Gastrocnemius medialis (tissue), 4 donors: Measurements from ENCODE around the gene FBXO44. TPM values are rescaled to one million over a fixed set of nuclear protein-coding genes. Genes with fewer than 3 reads are reported as not detected.

ENCODE experiments used
- ATAC-seq, 2 donors: fragments of 150-250 bp; one replicate each; pipeline ENCODE4 v1.9.1; 2016
- DNase-seq, 2 donors: peaks; one replicate each; pipeline ENCODE4 v3.0.0-alpha.2; 2019
- H3K27ac ChIP-seq, 4 donors: fragments of 200-600 bp; sonication (generic); 1 replicate in 1 of 4; 2 replicates in 3 of 4; pipeline ENCODE4 v1.5.1; 2016 to 2018; ENCODE audit warnings: mild to moderate bottlenecking in 2 of 4, moderate library complexity in 1 of 4
- H3K27me3 ChIP-seq, 3 donors: fragments of 200-600 bp; sonication (generic) in 2 of 3; 1 replicate in 1 of 3; 2 replicates in 2 of 3; pipeline versions ENCODE4 v1.5.1 to v1.6.0; 2016 to 2019; ENCODE audit warnings: mild to moderate bottlenecking in 1 of 3, moderate library complexity in 1 of 3
- H3K36me3 ChIP-seq, 2 donors: fragments of 200-600 bp; sonication (generic) in 1 of 2; one replicate each; pipeline ENCODE4 v1.5.1; 2017 to 2018
- H3K4me1 ChIP-seq, 2 donors: fragments of 200-600 bp; sonication (generic) in 1 of 2; one replicate each; pipeline ENCODE4 v1.5.1; 2016 to 2017; ENCODE audit warnings: mild to moderate bottlenecking in 2 of 2
- H3K4me3 ChIP-seq, 4 donors: fragments of 200-600 bp; sonication (generic) in 3 of 4; 1 replicate in 1 of 4; 2 replicates in 3 of 4; pipeline ENCODE4 v1.5.1; 2016 to 2019; ENCODE audit warnings: mild to moderate bottlenecking in 2 of 4
- H3K9me3 ChIP-seq, 3 donors: fragments of 200-600 bp; sonication (generic) in 2 of 3; 1 replicate in 1 of 3; 2 replicates in 2 of 3; pipeline ENCODE4 v1.5.1; 2016 to 2019
- CTCF ChIP-seq, 5 experiments: fragments of 450-650 bp in 3 of 5; fragments of 200-600 bp in 2 of 5; sonication (generic) in 2 of 5; IDR thresholded peaks in 4 of 5; conservative IDR thresholded peaks in 1 of 5; 1 replicate in 4 of 5; 2 replicates in 1 of 5; pipeline ENCODE4 v1.5.1; 2016 to 2019; ENCODE audit warnings: antibody characterized with exemption in 5 of 5, mild to moderate bottlenecking in 3 of 5, moderate library complexity in 3 of 5
- POLR2A ChIP-seq, 2 donors: fragments of 450-650 bp; IDR thresholded peaks; one replicate each; pipeline ENCODE4 v1.6.1; 2017; ENCODE audit warnings: antibody characterized with exemption in 2 of 2, mild to moderate bottlenecking in 2 of 2, moderate library complexity in 2 of 2
- in situ Hi-C, 4 donors: fragments of 200-750 bp; cut with MboI; loops; one replicate each; pipeline versions ENCODE4 v1.15.0 to v1.8.0; 2017; ENCODE audit warnings: low sequenced_read_pairs in 4 of 4
- intact Hi-C: fragments of 100-400 bp; cut with DNase I; formaldehyde crosslinking; loops from one replicate; pipeline ENCODE4 v1.15.1; 2023; ENCODE audit warnings: low total_unique reads
- total RNA-seq, 4 donors: library from RNA; depleted of rRNA; stranded (reverse); fragments of >200 nt; gene quantifications; one replicate each; pipeline versions ENCODE4 v1.1.0 to v1.2.3, GENCODE V29; 2016

FBXO44 gene
- total RNA-seq, 4 donors from 2014 or later, result 1.7 to 9.4 (median 5.4) TPM

DNA sequence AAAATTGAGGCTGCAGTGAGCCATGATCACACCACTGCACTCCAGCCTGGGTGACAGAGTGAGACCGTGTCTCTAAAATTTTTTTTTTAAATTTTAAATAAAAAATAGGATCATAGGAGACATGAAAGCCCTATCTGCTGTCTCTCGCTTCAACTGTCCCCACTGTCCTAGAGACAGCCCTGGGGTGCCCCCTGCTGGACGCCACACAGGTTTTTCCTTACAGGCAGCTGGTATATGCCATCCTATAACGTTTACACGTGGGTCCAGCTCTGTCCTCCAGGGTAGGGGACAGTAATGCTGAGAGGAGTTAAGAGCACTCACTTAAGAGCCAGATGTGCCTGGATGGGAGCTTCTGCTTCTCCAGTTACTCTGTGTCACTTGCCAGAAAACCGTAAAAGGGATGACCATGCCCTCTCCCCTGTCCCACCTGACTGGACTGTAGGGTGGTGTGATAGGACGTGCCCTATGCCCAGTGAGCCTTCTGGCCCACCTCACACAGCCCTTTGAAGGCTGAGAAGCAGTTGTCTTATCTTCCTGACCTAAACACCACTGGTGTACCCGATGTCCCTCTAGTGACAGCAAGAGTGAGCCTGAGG lies 8.9 kb upstream of the FBXO44 start:
- TF ChIP-seq CTCF (IDR thresholded peaks at IDR 0.05 in 4 of 5, conservative IDR thresholded peaks at IDR 0.05 in 1 of 5) (peak; percentile 41 to 72 (median 60)), POLR2A (IDR thresholded peaks at IDR 0.05) (no peak)
- peaks cover 13 to 24% (median 18%) of the 10 kb centered on the region in 3 donors for H3K27me3 ChIP-seq
- no peaks in the 10 kb centered on the region for H3K36me3 ChIP-seq
- no peaks in the 10 kb centered on the region for H3K9me3 ChIP-seq
- intact Hi-C loops (no loop called here), in situ Hi-C loops (loop anchor here (10.0 to 25.0 kb wide), 6 partner anchors 308 to 611 kb away; partner anchors contain the start of gene MASP2 (in 1 of the 4))
- ATAC-seq, result peak in 1 of 2 donors; percentile 44
- no peak overlapping the region for H3K27ac ChIP-seq
- no peak overlapping the region for H3K4me3 ChIP-seq
- H3K4me1 ChIP-seq, result peaks cover 10 to 13% of the 10 kb centered on the region in 2 donors
- DNase-seq, result peak; percentile 25 to 64

GRCh38 chr1:11646317-11646716 lies 8.4 kb upstream of the FBXO44 start:
- intact Hi-C loops, result no loop called here

GRCh38 chr1:11647333-11647732 lies 7.3 kb upstream of the FBXO44 start:
- ATAC-seq (no peak), DNase-seq (no peak)
- no peaks in the 10 kb centered on the region for H3K36me3 ChIP-seq
- peaks cover 10 to 13% of the 10 kb centered on the region in 2 donors for H3K4me1 ChIP-seq
- TF ChIP-seq CTCF (IDR thresholded peaks at IDR 0.05 in 4 of 5, conservative IDR thresholded peaks at IDR 0.05 in 1 of 5) (no peak), POLR2A (IDR thresholded peaks at IDR 0.05) (no peak)
- H3K27me3 ChIP-seq, result peaks cover 13 to 24% (median 18%) of the 10 kb centered on the region in 3 donors
- H3K9me3 ChIP-seq, result no peaks in the 10 kb centered on the region
- in situ Hi-C loops (loop anchor here (10.0 to 25.0 kb wide), 6 partner anchors 310 to 613 kb away; partner anchors contain the start of gene MASP2 (in 1 of the 4)), intact Hi-C loops (no loop called here)
- no peak overlapping the region for H3K4me3 ChIP-seq
- H3K27ac ChIP-seq, result no peak overlapping the region

More at GRCh38 chr1:11646317-11646716, 8.4 kb upstream of the FBXO44 start:
- Histone ChIP-seq H3K4me1 (peaks cover 10 to 13% of the 10 kb centered on the region in 2 donors), H3K4me3 (no peak overlapping the region), H3K36me3 (no peaks in the 10 kb centered on the region), H3K27ac (no peak overlapping the region), H3K27me3 (peaks cover 13 to 24% (median 18%) of the 10 kb centered on the region in 3 donors), H3K9me3 (no peaks in the 10 kb centered on the region)
- in situ Hi-C loops, result loop anchor here (10.0 to 25.0 kb wide), 6 partner anchors 309 to 612 kb away; partner anchors contain the start of gene MASP2 (in 1 of the 4)
- ATAC-seq, result no peak
- no peak for DNase-seq
- TF ChIP-seq POLR2A (IDR thresholded peaks at IDR 0.05) (no peak), CTCF (IDR thresholded peaks at IDR 0.05 in 4 of 5, conservative IDR thresholded peaks at IDR 0.05 in 1 of 5) (no peak)

GRCh38 chr1:11648039-11648438 lies 6.6 kb upstream of the FBXO44 start:
- Histone ChIP-seq H3K27ac (no peak overlapping the region), H3K36me3 (no peaks in the 10 kb centered on the region), H3K27me3 (peaks cover 13 to 24% (median 18%) of the 10 kb centered on the region in 3 donors), H3K4me3 (no peak overlapping the region), H3K4me1 (peaks cover 10 to 13% of the 10 kb centered on the region in 2 donors), H3K9me3 (no peaks in the 10 kb centered on the region)
- peak in 1 of 2 donors; percentile 43 for DNase-seq
- intact Hi-C loops, result no loop called here
- ATAC-seq, result no peak
- TF ChIP-seq POLR2A (IDR thresholded peaks at IDR 0.05) (no peak), CTCF (IDR thresholded peaks at IDR 0.05 in 4 of 5, conservative IDR thresholded peaks at IDR 0.05 in 1 of 5) (no peak)
- in situ Hi-C loops, result loop anchor here (10.0 to 25.0 kb wide), 6 partner anchors 311 to 613 kb away; partner anchors contain the start of gene MASP2 (in 1 of the 4)
